Stimulated activated CD4-positive, alpha-beta T cell treated with anti-CD3 and anti-CD28 coated beads, Interleukin-12 subunit alpha, Interleukin-12 subunit beta, amount 100 ng/mL, for 48 hours (primary cell): ENCODE data around the gene OR2AG2.
"Not testable (repeated sequence)": the region's sequence is repeated elsewhere in the genome, so short reads cannot be mapped to it uniquely, and the experiment has no call there.

Experiments
- DNase-seq, 3 donors: peaks; one replicate each; pipeline ENCODE4 v3.0.0-alpha.2; 2020; ENCODE audit warnings: low read depth in 2 of 3, low spot score in 1 of 3

Gene OR2AG2

DNA sequence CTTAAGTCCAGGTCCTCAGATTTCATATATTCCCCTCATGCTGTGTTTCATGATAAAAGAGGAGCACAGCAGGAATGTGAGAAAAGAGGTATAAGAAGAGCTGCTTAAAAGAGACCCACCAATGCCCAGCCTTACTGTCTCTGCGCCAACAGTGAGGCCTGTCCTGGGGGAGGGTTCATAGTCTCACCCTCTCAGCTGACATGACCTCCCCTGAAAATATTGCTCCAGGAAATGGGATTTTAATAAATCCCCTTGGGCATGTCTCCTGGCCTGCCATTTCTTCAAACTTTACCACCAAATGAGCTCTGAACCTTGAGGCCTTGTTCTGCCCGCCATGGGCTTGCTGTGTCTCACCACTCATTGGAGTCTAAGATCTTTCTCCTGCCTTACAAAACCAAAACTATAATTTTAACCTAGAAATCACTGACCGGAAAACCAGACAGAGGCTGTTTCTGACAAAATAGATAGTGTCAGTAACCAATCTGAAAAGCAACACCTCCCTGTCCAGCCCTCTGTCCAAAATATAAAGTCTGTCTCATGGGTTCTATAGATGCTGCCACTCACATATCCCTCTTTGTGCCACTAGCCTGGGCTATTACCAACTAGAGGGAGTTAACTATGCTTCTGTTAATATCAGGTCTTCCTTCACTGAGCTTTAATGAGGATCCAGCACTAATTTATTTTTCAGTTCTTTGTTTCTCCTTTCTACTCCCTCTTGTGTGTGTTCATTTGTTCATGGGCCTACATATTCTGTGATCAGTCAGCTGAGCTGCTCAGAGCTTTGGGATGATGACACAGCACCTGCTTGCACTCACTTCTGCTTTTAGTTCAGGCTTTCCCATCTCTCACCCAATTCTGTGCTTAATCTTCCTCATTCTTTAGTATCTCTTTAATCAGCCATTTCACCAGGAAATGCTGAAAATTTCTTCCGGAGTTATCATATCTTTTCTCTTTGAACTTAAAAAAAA is at the start of gene OR2AG2:
OR2AG2 (minus strand) TSS at position 51 of the 968 bp plus-strand sequence. CDS start 3,019 bp downstream, outside the sequence.
- no peak for DNase-seq

- no peak for DNase-seq
Observed at GRCh38 chr11:6818967-6819366, 47.2 kb upstream of the OR2AG2 start.

DNA sequence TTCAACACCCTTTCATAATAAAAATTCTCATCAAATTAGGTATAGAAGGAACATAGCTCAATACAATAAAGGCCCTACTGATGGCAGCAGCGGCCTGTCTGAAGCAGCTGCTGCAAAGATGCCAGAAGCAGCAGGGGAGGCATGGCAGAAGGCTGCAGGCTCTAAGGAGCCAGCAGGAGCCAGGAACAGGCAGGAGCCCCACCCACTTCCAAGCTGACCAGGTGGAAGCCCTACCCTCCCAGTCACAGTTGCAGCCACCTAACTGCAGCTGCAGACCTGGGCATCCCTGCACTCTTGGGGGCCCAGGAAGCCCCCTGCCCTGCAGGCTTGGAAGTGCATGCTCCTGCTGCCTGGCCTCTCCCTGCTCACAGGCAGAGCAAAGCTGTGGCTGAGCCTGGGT is 45.9 kb upstream of the OR2AG2 start:
- DNase-seq: no peak

DNA sequence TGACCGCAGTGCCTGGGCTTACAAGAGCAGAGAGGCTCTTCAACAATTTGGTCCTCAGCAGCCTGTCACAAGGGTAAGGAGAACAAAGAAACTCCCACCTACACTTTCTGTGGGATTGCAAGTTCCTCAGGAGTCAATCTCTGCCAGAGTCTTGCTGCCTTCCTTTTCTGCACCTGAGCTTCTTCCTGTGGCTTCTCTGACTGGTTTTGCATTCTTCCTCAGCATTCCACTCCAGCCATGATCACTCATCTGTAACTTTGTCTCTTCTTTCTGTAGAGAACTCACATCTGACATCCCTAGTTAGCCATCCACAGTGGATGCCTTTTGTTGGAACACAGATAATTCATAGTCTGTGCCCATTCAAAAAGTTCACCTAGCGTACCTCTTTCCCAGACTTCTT is 41.9 kb upstream of the OR2AG2 start:
- DNase-seq: no peak

DNA sequence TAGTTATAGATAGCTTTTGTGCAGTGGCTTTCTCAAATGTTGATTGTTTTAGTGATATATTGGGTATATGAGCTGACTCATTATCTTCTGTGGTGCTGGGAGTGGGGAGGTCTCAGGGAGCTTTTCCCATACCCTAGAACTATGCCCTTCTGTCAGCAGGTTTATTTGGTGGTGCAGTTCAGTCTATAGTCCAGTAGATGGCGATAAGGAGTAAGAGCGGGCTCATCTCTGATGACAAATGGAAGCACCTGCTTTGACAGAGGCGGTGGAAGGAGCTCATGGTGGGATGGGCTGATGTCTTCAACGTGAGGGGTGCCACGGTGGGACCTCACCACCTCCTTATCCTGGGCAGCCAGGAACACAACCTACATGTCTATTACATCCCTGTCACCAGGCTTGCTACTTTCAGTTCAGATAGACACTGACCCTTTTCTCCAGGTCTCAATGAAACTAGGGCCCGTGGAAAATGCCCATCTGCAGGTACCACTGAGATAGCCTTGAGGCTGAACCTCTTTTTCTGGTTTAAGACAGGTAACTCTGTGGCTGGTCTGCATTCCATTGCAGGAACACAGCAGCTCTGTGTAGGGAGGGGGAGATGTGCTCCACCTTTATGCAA is 40.7 kb upstream of the OR2AG2 start:
- DNase-seq: peak in 2 of 3 donors; percentile 4 to 53

DNA sequence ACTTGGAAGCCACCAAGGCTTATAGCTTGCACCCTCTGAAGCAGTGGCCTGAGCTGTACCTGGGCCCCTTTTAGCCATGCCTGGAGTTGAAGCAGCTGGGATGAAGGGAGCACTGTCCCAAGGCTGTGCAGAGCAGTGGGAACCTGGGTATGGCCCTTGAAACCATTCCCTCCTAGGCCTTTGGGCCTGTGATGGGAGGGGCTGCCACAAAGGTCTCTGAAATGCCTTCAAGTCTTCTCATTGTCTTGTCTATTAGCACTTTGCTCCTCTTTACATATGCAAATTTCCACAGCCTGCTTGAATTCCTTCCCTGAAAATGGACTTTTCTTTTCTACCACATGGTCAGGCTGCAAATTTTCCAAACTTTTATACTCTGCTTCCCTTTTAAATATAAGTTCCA is 29.3 kb upstream of the OR2AG2 start:
- not testable (repeated sequence) for DNase-seq

GRCh38 chr11:6799402-6799801 is 27.6 kb upstream of the OR2AG2 start, which contains the start of gene OR6A2:
Gene OR6A2, minus strand, starts transcription at chr11:6799689. Its CDS starts 3,981 bp downstream, at chr11:6795708.
- no peak for DNase-seq

GRCh38 chr11:6794639-6795038 is 22.9 kb upstream of the OR2AG2 start:
- DNase-seq: no peak

GRCh38 chr11:6790546-6790945 is 18.8 kb upstream of the OR2AG2 start:
- DNase-seq: no peak

GRCh38 chr11:6782720-6783119 is 10.9 kb upstream of the OR2AG2 start, which contains the start of gene OR2AG1:
Gene OR2AG1, plus strand, starts transcription at chr11:6783020. Its CDS starts 2,018 bp downstream, at chr11:6785038.
- DNase-seq: no peak

- no peak for DNase-seq
Observed at GRCh38 chr11:6780829-6781228, 9.1 kb upstream of the OR2AG2 start.

DNA sequence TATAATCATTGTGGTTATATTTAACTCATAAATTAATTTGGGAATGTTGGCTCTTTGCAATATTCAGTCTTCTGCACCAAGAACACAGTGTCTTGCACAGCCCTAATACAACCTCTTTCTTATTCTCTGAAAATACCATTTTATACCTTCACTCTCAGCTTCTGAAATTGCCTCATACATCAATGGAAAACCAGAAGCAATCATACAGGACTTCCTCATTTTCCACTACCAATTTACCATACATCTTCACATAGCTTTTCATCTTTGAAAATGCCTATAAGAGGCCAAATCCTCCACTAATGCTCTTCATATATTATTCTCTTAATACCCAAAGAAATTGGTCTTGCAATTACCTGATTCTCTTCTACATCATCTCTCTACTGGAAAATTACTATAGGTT is 6.7 kb upstream of the OR2AG2 start:
- no peak for DNase-seq

DNA sequence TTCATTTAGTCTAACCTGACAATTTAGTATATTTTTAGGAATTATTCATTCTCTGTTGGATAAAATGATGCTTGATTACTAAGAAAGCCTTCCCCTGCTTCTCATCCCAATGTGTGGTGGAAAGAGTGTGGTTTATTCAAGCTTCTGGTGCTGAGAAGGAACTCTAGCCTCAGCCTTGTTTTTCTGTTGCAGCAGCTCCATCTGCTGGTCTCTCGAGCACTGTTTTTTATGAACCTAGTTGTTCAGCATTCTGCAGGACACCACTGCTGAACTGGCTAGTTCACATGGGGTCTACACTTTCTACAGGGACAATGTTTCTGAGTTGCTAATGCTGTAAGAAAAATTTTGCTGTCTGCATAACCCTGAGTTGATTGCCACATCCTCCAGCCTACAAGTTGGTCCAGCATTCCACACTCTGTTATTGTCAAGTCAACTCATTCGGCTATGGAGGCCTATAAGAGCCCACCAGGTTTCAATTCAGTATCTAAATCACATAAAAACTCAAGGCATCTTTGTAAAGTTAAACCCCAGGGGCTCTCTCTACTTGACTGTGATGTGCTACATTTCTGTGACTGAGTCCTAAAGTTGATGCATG is 14.3 kb downstream of the OR2AG2 start:
- peak; percentile 15 to 52 (median 43) for DNase-seq

- DNase-seq: no peak
Observed at GRCh38 chr11:6755953-6756347, 15.8 kb downstream of the OR2AG2 start.

GRCh38 chr11:6755303-6755952 is 16.3 kb downstream of the OR2AG2 start:
- DNase-seq: peak in 2 of 3 donors; percentile 21 to 53

- DNase-seq: no peak
Observed at GRCh38 chr11:6747097-6747668, 24.6 kb downstream of the OR2AG2 start.

- no peak for DNase-seq
Observed at GRCh38 chr11:6746626-6747025, 25.1 kb downstream of the OR2AG2 start.

DNA sequence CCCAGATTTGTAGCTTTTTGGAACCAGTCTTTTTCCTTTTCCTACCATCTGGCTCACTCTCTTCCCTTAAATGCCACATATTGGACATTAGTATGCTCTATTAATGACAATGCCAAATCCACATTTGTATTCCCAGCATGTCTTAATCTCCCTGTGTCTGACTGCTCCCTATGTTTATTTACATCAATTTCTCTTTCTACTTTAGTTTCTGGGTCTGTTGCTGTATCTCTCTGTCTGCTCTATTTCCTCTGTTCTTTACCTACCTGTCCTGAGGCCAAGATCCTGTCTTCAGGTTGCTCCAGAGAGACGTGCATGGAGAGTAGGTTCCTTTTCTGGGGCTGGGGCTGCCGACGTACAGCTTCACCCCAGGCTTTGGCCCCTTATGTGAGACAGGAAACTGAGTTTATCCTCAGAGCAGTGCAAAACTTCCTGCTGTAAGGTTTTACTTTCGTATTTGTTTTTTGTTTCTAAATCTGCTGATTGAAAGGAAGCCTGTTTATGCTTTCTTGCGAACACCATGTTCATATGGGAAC is 25.6 kb downstream of the OR2AG2 start:
- DNase-seq: peak in 1 of 3 donors; percentile 9

DNA sequence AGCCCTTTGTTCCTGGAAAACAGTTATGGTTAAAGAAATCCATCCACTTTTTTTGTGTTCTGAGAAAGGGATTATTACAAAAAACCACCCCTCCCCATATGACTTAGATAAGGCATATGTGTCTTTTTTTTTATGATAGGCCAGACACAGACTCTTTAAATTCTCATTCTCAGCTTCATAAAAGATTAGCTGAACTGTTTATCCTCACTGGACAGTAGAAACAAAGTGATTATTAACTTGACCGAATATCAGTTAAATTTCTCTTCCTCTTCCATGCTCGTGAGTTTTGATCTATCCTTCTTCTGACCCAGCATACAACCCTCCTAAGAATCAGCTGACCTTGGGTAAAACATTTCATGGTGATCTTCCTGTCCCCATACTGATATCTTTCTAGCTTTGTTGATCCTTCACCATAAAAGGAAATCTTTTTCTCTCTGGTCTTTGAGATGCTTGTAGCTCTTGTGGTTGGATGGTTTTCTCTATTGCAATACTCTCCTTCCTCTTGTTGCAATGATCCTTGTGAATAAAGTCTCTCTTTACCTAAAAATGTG is 26.2 kb downstream of the OR2AG2 start:
- no peak for DNase-seq

- no peak for DNase-seq
Observed at GRCh38 chr11:6745018-6745417, 26.8 kb downstream of the OR2AG2 start.
